Measurements from ENCODE around the gene CCNDBP1.
"Not testable (repeated sequence)": the region's sequence is repeated elsewhere in the genome, so short reads cannot be mapped to it uniquely, and the experiment has no call there.

The CCNDBP1 gene

GRCh38 chr15:43185157-43186002 lies at the start of gene CCNDBP1:
CCNDBP1 (plus strand) TSS chr15:43185403; CDS start chr15:43185499, 96 bp downstream.
- in situ Hi-C loops (cut with HindIII; ENCODE audit: low pct_ligation_motif_present, low pct_unique_long_range_greater_than_20kb, low sequenced_read_pairs), result no loop called here

GRCh38 chr15:43143203-43143941 lies 41.8 kb upstream of the CCNDBP1 start:
- DNase-seq, result no peak

More at GRCh38 chr15:43185157-43186002, at the start of gene CCNDBP1:
- peak; percentile 89 for DNase-seq

GRCh38 chr15:43144512-43144911 lies 40.7 kb upstream of the CCNDBP1 start:
- no peak for DNase-seq
- in situ Hi-C loops (cut with HindIII; ENCODE audit: low pct_ligation_motif_present, low pct_unique_long_range_greater_than_20kb, low sequenced_read_pairs), result no loop called here

More at GRCh38 chr15:43143203-43143941, 41.8 kb upstream of the CCNDBP1 start:
- in situ Hi-C loops (cut with HindIII; ENCODE audit: low pct_ligation_motif_present, low pct_unique_long_range_greater_than_20kb, low sequenced_read_pairs), result no loop called here

GRCh38 chr15:43146184-43146583 lies 39.0 kb upstream of the CCNDBP1 start:
- in situ Hi-C loops (cut with HindIII; ENCODE audit: low pct_ligation_motif_present, low pct_unique_long_range_greater_than_20kb, low sequenced_read_pairs), result no loop called here
- no peak for DNase-seq

GRCh38 chr15:43150191-43150929 lies 34.8 kb upstream of the CCNDBP1 start:
- peak; percentile 13 for DNase-seq
- in situ Hi-C loops (cut with HindIII; ENCODE audit: low pct_ligation_motif_present, low pct_unique_long_range_greater_than_20kb, low sequenced_read_pairs), result no loop called here

GRCh38 chr15:43151688-43152087 lies 33.5 kb upstream of the CCNDBP1 start:
- in situ Hi-C loops (cut with HindIII; ENCODE audit: low pct_ligation_motif_present, low pct_unique_long_range_greater_than_20kb, low sequenced_read_pairs), result no loop called here
- DNase-seq, result no peak

GRCh38 chr15:43153269-43153668 lies 31.9 kb upstream of the CCNDBP1 start:
- in situ Hi-C loops (cut with HindIII; ENCODE audit: low pct_ligation_motif_present, low pct_unique_long_range_greater_than_20kb, low sequenced_read_pairs), result no loop called here
- DNase-seq, result no peak

GRCh38 chr15:43165801-43166325 lies 19.3 kb upstream of the CCNDBP1 start:
- in situ Hi-C loops (cut with HindIII; ENCODE audit: low pct_ligation_motif_present, low pct_unique_long_range_greater_than_20kb, low sequenced_read_pairs), result no loop called here

GRCh38 chr15:43167261-43167660 lies 17.9 kb upstream of the CCNDBP1 start:
- in situ Hi-C loops (cut with HindIII; ENCODE audit: low pct_ligation_motif_present, low pct_unique_long_range_greater_than_20kb, low sequenced_read_pairs); DNase-seq: not testable (repeated sequence)

More at GRCh38 chr15:43165801-43166325, 19.3 kb upstream of the CCNDBP1 start:
- DNase-seq, result no peak

GRCh38 chr15:43168192-43169107 lies 16.8 kb upstream of the CCNDBP1 start:
- in situ Hi-C loops (cut with HindIII; ENCODE audit: low pct_ligation_motif_present, low pct_unique_long_range_greater_than_20kb, low sequenced_read_pairs), result no loop called here
- peak; percentile 55 for DNase-seq

GRCh38 chr15:43169888-43170287 lies 15.3 kb upstream of the CCNDBP1 start:
- in situ Hi-C loops (cut with HindIII; ENCODE audit: low pct_ligation_motif_present, low pct_unique_long_range_greater_than_20kb, low sequenced_read_pairs), result no loop called here
- no peak for DNase-seq

GRCh38 chr15:43175656-43176309 lies 9.4 kb upstream of the CCNDBP1 start:
- in situ Hi-C loops (cut with HindIII; ENCODE audit: low pct_ligation_motif_present, low pct_unique_long_range_greater_than_20kb, low sequenced_read_pairs); DNase-seq: not testable (repeated sequence)

- in situ Hi-C loops (cut with HindIII; ENCODE audit: low pct_ligation_motif_present, low pct_unique_long_range_greater_than_20kb, low sequenced_read_pairs); DNase-seq: not testable (repeated sequence)
These were observed 8.1 kb upstream of the CCNDBP1 start for GRCh38 chr15:43177147-43177546.

GRCh38 chr15:43183270-43183669 lies 1.9 kb upstream of the CCNDBP1 start:
- no peak for DNase-seq
- in situ Hi-C loops (cut with HindIII; ENCODE audit: low pct_ligation_motif_present, low pct_unique_long_range_greater_than_20kb, low sequenced_read_pairs), result no loop called here

- in situ Hi-C loops (cut with HindIII; ENCODE audit: low pct_ligation_motif_present, low pct_unique_long_range_greater_than_20kb, low sequenced_read_pairs), result no loop called here
These were observed 637 bp upstream of the CCNDBP1 start for GRCh38 chr15:43184407-43185124.

GRCh38 chr15:43186003-43186353 lies 775 bp downstream of the CCNDBP1 start:
- peak; percentile 4 for DNase-seq
- in situ Hi-C loops (cut with HindIII; ENCODE audit: low pct_ligation_motif_present, low pct_unique_long_range_greater_than_20kb, low sequenced_read_pairs), result no loop called here

More at GRCh38 chr15:43184407-43185124, 637 bp upstream of the CCNDBP1 start:
- DNase-seq, result no peak

Measured in ACHN (cell line).